Measurements from ENCODE around the gene FGF18. TPM values are rescaled to one million over a fixed set of nuclear protein-coding genes. Genes with fewer than 3 reads are reported as not detected.
"Not testable (repeated sequence)": the region's sequence is repeated elsewhere in the genome, so short reads cannot be mapped to it uniquely, and the experiment has no call there.

The FGF18 gene
- total RNA-seq (1 to 10 TPM; 1.3 to 4.3 (median 1.9) TPM), polyA plus RNA-seq (1.2 TPM)
- long read RNA-seq, donor 1, partial matches to known transcripts: 0 of 3 reads
- long read RNA-seq, donor 1, other reads (novel, unspliced or antisense): 0 of 3 reads
- long read RNA-seq, donor 2, partial matches to known transcripts: 0 of 1 reads
- long read RNA-seq, donor 2, other reads (novel, unspliced or antisense): 0 of 1 reads
- long read RNA-seq, donor 3, partial matches to known transcripts: 2 of 2 reads
- long read RNA-seq, donor 3, other reads (novel, unspliced or antisense): 0 of 2 reads
- long read RNA-seq, donor 4, partial matches to known transcripts: 0 of 1 reads
- long read RNA-seq, donor 4, other reads (novel, unspliced or antisense): 0 of 1 reads

DNA sequence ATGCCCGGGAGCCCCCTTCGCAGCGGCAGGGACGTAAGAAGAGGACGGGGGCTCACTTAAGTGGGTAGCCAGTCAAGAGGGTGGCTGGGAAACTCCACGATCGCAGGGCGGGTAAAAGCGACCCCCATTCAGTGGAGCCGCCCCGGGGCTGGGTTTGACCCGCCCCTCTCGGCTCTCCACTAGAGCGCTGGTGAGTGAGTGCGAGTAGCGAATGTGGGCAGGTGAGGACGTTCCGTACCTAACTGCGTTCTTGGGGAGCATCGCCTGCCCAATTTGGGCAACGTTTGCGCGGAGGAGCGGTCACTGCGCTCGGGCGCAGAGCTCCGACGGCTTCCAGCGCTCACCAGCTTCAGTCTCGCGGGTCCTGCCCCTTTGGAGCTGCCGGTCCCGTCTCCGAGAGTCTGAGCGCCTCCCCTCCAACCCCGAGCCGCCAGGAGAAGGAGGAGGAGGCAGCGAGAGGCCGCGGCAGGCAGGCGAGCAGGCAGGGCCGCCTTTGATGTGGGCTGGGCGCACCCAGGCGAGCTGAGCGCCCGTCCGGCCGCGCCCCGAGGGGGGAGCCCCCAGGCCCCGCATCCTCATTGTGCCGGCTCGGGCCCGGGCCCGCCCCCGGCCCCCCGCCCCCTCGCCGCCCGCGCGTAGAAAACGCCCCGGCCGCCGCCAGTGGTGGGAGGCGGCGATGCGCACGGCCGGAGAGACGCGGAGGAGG lies at the start of gene FGF18:
Gene FGF18, plus strand, starts transcription at position 666 of the 706 bp plus-strand sequence. CDS start 553 bp downstream, outside the sequence.
- H3K27me3 ChIP-seq (ENCODE audit: control insufficient read depth, insufficient read depth): no peaks in the 10 kb centered on the region
- peak; percentile 80 to 85 (median 83) for DNase-seq
- no peaks in the 10 kb centered on the region for H3K4me1 ChIP-seq (ENCODE audit: control insufficient read depth, insufficient read depth, low read length)
- no peaks in the 10 kb centered on the region for H3K9me3 ChIP-seq (ENCODE audit: control insufficient read depth, low read length)
- WGBS: under 1% methylated on average over 74 of the region's 74 CpGs
- no peak within 1 kb of the TSS for H3K27ac ChIP-seq (ENCODE audit: low read length)
- intact Hi-C loops (cut with DNase I): loop anchor here in 2 of 4 donors (5.0 to 10.0 kb wide), 3 partner anchors 428 to 636 kb away; no protein-coding TSS in a partner anchor
- H3K4me3 ChIP-seq (ENCODE audit: low read length): peak within 1 kb of the TSS; percentile 69
- ATAC-seq: peak; percentile 66 to 80

DNA sequence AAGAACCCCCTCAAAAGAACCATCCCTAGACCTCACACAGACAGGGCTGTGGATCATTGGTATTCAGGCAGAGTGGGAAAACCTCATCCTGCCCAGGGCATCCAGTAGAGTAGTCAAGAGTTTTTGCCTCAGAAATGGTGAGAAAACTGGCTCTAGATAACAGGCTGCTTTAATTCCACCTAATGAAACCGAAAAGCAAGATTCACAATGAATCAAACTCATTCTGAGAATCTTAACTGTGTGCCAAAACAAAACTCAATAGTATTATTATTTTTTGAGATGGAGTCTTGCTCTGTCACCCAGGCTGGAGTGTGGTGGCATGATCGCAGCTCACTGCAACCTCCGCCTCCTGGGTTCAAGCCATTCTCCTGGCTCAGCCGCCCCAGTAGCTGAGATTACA lies 49.5 kb upstream of the FGF18 start:
- intact Hi-C loops (cut with DNase I): no loop called here

DNA sequence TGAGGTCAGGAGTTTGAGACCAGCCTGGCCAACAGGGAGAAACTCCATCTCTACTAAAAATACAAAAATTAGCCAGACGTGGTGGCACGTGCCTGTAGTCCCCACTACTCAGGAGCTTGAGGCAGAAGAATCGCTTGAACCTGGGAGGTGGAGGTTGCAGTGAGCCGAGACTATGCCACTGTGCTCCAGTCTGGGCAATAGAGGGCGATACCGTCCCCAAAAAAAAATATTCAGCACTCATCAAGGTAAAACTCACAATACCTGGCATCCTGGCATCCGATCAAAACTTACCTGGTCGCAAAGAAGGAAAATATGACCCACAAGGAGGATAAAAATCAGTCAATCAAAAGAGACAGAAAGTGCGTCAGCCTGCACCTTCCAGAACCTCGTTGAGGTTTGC lies 48.6 kb upstream of the FGF18 start:
- intact Hi-C loops (cut with DNase I); DNase-seq; H3K9me3 ChIP-seq (ENCODE audit: control insufficient read depth, low read length); H3K4me3 ChIP-seq (ENCODE audit: low read length); H3K27ac ChIP-seq (ENCODE audit: low read length); H3K4me1 ChIP-seq (ENCODE audit: control insufficient read depth, insufficient read depth, low read length); H3K27me3 ChIP-seq (ENCODE audit: control insufficient read depth, insufficient read depth); ATAC-seq: not testable (repeated sequence)
- 49% methylated on average over 10 of the region's 10 CpGs for WGBS

More for the DNA sequence above, 49.5 kb upstream of the FGF18 start:
- ATAC-seq: no peak
- Histone ChIP-seq H3K4me1 (ENCODE audit: control insufficient read depth, insufficient read depth, low read length) (no peaks in the 10 kb centered on the region), H3K9me3 (ENCODE audit: control insufficient read depth, low read length) (no peaks in the 10 kb centered on the region), H3K4me3 (ENCODE audit: low read length) (no peak overlapping the region), H3K27ac (ENCODE audit: low read length) (no peak overlapping the region), H3K27me3 (ENCODE audit: control insufficient read depth, insufficient read depth) (no peaks in the 10 kb centered on the region)
- DNase-seq: no peak
- 95% methylated on average over 4 of the region's 4 CpGs for WGBS

DNA sequence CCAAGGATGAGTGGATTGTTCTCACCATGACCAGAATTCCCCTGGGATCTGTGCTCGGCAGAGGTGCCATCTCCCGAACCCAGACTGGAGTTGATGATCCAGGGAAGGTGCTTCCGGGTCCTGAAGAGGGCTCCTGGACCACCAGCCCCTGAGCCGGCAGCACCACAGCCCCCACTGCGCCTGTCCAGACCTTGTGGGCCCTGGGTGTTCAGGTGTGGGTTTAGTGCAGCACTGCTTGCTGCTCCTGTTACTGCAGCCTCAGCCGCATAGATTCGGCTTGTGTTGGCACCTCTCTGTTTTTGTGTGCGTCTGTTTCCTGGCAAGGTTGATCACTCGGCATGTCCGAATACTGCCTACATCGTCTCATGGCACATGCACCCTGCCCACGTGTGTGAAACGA lies 48.1 kb upstream of the FGF18 start:
- intact Hi-C loops (cut with DNase I): no loop called here

GRCh38 chr5:171379961-171380360 lies 39.5 kb upstream of the FGF18 start:
- 93% methylated on average over 7 of the region's 7 CpGs for WGBS
- intact Hi-C loops (cut with DNase I): no loop called here
- H3K27me3 ChIP-seq (ENCODE audit: control insufficient read depth, insufficient read depth): no peaks in the 10 kb centered on the region
- H3K9me3 ChIP-seq (ENCODE audit: control insufficient read depth, low read length): no peaks in the 10 kb centered on the region
- ATAC-seq: no peak
- no peak for DNase-seq
- no peaks in the 10 kb centered on the region for H3K4me1 ChIP-seq (ENCODE audit: control insufficient read depth, insufficient read depth, low read length)
- no peak overlapping the region for H3K27ac ChIP-seq (ENCODE audit: low read length)
- H3K4me3 ChIP-seq (ENCODE audit: low read length): no peak overlapping the region

More for the DNA sequence above, 48.1 kb upstream of the FGF18 start:
- ATAC-seq (no peak), DNase-seq (no peak)
- H3K4me1 ChIP-seq (ENCODE audit: control insufficient read depth, insufficient read depth, low read length): no peaks in the 10 kb centered on the region
- 79% methylated on average over 13 of the region's 13 CpGs for WGBS
- H3K4me3 ChIP-seq (ENCODE audit: low read length): no peak overlapping the region
- no peak overlapping the region for H3K27ac ChIP-seq (ENCODE audit: low read length)
- no peaks in the 10 kb centered on the region for H3K9me3 ChIP-seq (ENCODE audit: control insufficient read depth, low read length)
- H3K27me3 ChIP-seq (ENCODE audit: control insufficient read depth, insufficient read depth): no peaks in the 10 kb centered on the region

DNA sequence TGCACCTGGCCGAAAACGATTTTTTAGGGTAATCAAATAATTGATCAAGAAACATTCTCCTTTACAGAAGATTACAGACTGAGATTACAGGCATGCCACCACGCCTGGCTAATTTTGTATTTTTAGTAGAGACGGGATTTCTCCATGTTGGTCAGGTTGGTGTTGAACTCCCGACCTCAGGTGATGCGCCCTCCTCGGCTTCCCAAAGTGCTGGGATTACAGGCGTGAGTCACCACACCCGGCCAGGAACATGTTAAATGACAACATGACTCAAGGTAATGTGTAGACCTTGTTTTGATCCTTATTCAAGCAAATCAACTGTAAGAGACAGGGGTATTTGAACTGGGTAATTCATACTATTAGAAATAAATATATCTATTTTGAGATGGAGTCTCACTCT lies 35.0 kb upstream of the FGF18 start:
- WGBS: 91% methylated on average over 9 of the region's 9 CpGs
- H3K27ac ChIP-seq (ENCODE audit: low read length); H3K9me3 ChIP-seq (ENCODE audit: control insufficient read depth, low read length); ATAC-seq; H3K4me3 ChIP-seq (ENCODE audit: low read length); intact Hi-C loops (cut with DNase I); DNase-seq; H3K4me1 ChIP-seq (ENCODE audit: control insufficient read depth, insufficient read depth, low read length); H3K27me3 ChIP-seq (ENCODE audit: control insufficient read depth, insufficient read depth): not testable (repeated sequence)

GRCh38 chr5:171384999-171385398 lies 34.4 kb upstream of the FGF18 start:
- H3K27ac ChIP-seq (ENCODE audit: low read length); H3K9me3 ChIP-seq (ENCODE audit: control insufficient read depth, low read length); H3K4me3 ChIP-seq (ENCODE audit: low read length); intact Hi-C loops (cut with DNase I); H3K27me3 ChIP-seq (ENCODE audit: control insufficient read depth, insufficient read depth); H3K4me1 ChIP-seq (ENCODE audit: control insufficient read depth, insufficient read depth, low read length); DNase-seq; ATAC-seq: not testable (repeated sequence)
- WGBS: 86% methylated on average over 3 of the region's 3 CpGs

DNA sequence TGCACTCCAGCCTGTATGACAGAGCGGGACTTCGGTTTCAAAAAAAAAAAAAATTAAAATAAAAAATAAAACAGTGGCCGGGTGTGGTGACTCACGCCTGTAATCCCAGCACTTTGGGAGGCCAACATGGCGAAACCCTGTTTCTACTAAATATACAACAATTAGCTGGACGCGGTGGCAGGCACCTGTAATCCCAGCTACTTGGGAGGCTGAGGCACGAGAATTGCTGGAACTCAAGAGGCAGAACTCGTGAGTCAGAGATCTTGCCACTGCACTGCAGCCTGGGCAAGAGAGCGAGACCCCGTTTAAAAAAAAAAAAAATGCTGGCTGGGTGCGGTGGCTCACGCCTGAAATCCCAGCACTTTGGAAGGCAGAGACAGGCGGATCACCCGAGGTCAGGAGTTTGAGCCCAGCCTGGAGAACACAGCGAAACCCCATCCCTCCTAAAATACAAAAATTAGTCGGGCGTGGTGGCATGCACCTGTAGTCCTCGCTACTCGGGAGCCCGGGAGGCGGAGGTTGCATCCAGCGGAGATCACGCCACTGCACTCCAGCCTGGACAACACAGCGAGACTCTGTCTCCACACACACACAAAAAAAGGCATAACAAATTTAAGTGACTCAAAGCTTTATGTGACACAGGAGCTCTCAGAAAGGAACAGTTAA lies 33.3 kb upstream of the FGF18 start:
- intact Hi-C loops (cut with DNase I): no loop called here
- Histone ChIP-seq H3K4me3 (ENCODE audit: low read length) (no peak overlapping the region), H3K27me3 (ENCODE audit: control insufficient read depth, insufficient read depth) (no peaks in the 10 kb centered on the region), H3K9me3 (ENCODE audit: control insufficient read depth, low read length) (no peaks in the 10 kb centered on the region), H3K4me1 (ENCODE audit: control insufficient read depth, insufficient read depth, low read length) (peaks cover 2% of the 10 kb centered on the region), H3K27ac (ENCODE audit: low read length) (no peak overlapping the region)
- peak in 1 of 3 donors; percentile 63 for DNase-seq
- no peak for ATAC-seq
- 98% methylated on average over 25 of the region's 25 CpGs for WGBS

DNA sequence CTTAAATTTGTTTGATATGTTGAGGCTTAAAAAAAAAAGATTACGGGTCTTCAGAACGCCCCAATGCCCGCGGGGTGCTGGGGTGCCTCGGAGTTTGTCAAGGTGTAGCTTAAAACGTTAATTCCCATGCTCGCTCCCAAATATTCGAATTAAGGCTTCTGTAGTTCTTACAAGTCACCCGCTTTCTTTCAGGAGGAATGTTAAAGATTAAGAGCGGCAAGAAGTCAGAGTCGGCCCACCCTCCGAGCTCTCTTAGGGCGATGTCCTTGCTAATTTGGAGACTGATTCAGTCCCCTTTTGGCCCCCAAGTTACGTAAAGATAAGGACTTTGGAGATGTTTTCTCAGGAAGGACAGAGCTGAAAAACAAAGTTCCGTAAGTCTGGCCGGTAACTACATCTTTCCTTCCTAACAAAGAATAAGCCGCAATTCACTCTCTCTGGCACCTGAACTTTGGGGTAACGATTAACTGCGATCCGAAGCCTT lies 32.5 kb upstream of the FGF18 start:
- intact Hi-C loops (cut with DNase I): no loop called here
- peak overlapping the region; percentile 80 for H3K27ac ChIP-seq (ENCODE audit: low read length)
- no peaks in the 10 kb centered on the region for H3K9me3 ChIP-seq (ENCODE audit: control insufficient read depth, low read length)
- DNase-seq (no peak), ATAC-seq (no peak)
- WGBS: 10% methylated on average over 20 of the region's 20 CpGs
- H3K4me1 ChIP-seq (ENCODE audit: control insufficient read depth, insufficient read depth, low read length): peaks cover 3% of the 10 kb centered on the region
- no peaks in the 10 kb centered on the region for H3K27me3 ChIP-seq (ENCODE audit: control insufficient read depth, insufficient read depth)
- H3K4me3 ChIP-seq (ENCODE audit: low read length): peak overlapping the region; percentile 89

DNA sequence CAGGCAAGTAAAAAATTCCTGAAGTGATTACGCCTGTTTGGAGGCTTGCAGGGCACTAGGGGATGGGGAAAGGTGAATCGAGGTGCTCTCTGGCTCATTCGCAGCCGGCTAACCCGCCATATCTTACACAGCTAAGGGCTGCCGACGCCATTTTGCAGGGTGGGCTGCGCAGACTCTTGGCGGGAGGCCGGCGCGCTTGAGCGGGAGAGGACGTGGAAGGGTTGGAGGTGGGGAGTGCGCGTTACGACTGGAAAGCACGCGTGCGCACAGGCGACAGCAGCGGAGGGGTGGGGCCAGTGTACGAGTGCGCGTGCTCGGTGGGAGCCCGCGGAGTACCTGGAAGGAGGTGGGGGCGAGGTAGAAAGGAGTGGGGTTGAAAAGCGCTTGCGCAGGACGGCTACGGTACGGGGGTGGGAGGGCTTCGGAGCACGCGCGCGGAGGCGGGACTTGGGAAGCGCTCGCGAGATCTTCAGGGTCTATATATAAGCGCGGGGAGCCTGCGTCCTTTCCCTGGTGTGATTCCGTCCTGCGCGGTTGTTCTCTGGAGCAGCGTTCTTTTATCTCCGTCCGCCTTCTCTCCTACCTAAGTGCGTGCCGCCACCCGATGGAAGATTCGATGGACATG lies 32.0 kb upstream of the FGF18 start, which contains the start of gene NPM1:
Gene NPM1, plus strand, starts transcription at position 505 of the 625 bp plus-strand sequence. Its CDS starts 100 bp downstream, at position 605.
- ATAC-seq (peak; percentile 97 to 99), DNase-seq (peak; percentile 98 to 99 (median 98))
- peaks cover 4% of the 10 kb centered on the region for H3K4me1 ChIP-seq (ENCODE audit: control insufficient read depth, insufficient read depth, low read length)
- no peaks in the 10 kb centered on the region for H3K27me3 ChIP-seq (ENCODE audit: control insufficient read depth, insufficient read depth)
- no peaks in the 10 kb centered on the region for H3K9me3 ChIP-seq (ENCODE audit: control insufficient read depth, low read length)
- H3K27ac ChIP-seq (ENCODE audit: low read length): peak within 1 kb of the TSS; percentile 80
- H3K4me3 ChIP-seq (ENCODE audit: low read length): peak within 1 kb of the TSS; percentile 89
- intact Hi-C loops (cut with DNase I): no loop called here
- WGBS: under 1% methylated on average over 56 of the region's 56 CpGs

All from right cardiac atrium (tissue), 5 donors.